ENCODE measurements around the gene VEZF1. TPM values are rescaled to one million over a fixed set of nuclear protein-coding genes. Genes with fewer than 3 reads are reported as not detected.

Gene VEZF1
- total RNA-seq, 1 donor from 2014 or later, result 43.9 TPM

DNA sequence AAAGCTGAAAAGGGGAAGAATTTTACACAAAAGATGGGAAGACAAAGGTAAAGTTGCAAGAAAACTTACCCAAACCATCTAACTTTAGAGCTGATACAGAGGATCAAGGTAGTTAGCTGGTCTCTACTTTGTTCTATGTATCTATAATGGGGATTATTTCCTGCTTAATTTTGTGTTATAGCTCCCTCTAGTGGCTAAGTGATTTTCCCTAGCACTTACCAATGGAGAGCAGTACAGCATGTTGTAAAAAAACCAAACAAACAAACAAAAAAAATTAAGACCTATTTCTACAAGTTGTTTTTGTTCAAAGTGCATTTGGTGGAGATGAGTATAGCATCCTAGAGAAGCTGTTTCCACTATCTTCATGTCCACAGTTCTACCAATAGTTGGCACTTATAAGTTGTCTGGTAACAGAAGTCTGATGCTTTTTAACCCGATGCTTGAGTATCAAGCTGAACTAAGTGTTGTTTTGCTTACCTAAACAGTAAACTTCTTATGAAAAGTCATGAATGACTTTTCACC lies 11.5 kb upstream of the VEZF1 start:
- intact Hi-C loops (cut with micrococcal nuclease), result loop anchor here (1.0 to 10.0 kb wide), 7 partner anchors 8 to 1025 kb away; partner anchors contain the start of genes SCPEP1, SRSF1 and VEZF1

DNA sequence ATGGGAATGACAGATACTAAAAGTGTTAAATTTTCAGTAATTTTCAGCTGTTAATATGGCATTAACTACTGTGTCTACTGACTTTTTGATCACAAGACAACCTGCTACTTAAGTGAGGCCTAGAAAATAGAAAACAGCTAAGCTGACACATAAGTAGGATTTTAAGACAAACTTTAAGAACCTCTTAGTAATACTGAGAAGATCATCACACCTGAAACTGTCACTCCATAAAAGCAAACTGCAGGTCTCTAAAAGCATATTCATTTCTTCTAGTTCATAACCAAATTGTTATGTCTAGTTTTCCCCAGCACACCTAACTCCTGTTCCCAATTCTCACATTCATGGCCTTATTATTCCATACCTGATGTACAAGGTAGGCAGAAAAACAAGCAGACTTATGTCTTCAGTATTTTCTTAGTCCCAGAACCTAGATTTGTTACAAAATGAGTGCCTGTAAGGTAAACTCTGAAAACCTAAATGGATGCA lies 11.0 kb upstream of the VEZF1 start:
- intact Hi-C loops (cut with micrococcal nuclease), result loop anchor here (1.0 kb wide), 6 partner anchors 8 to 173 kb away; partner anchors contain the start of genes SRSF1 and VEZF1

DNA sequence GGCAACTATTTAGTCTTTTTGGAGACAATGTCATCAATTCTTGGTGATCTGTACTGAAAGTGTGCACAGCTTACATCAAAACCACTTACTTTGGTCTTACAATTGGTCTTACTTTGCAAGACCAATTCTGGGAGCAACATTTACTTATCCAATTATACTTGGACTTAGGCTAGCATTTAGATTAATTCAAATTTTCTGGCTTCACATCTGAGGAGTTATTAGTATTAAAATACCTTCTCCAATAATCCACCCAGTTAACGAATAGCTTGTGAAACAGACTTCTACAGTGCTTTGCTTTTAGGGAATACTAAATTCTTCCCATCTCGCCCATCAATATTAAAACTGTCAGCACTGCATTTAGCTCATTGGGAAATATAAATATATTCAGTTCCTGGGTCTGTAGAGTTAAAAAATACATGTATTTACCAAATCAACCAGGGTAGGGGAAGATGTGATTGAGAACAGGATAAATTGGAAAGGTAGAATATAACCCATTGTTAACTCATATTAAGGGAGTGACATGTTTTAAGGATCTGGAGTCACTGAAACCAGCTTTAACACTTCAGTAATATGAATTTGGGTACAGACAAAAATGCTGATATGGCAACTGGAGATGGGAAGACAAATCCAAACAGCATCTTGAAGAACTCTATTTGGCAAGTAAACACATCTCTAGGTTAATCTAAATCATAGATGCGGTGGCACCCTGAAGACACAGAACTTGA lies 9.2 kb upstream of the VEZF1 start:
- intact Hi-C loops (cut with micrococcal nuclease), result no loop called here

DNA sequence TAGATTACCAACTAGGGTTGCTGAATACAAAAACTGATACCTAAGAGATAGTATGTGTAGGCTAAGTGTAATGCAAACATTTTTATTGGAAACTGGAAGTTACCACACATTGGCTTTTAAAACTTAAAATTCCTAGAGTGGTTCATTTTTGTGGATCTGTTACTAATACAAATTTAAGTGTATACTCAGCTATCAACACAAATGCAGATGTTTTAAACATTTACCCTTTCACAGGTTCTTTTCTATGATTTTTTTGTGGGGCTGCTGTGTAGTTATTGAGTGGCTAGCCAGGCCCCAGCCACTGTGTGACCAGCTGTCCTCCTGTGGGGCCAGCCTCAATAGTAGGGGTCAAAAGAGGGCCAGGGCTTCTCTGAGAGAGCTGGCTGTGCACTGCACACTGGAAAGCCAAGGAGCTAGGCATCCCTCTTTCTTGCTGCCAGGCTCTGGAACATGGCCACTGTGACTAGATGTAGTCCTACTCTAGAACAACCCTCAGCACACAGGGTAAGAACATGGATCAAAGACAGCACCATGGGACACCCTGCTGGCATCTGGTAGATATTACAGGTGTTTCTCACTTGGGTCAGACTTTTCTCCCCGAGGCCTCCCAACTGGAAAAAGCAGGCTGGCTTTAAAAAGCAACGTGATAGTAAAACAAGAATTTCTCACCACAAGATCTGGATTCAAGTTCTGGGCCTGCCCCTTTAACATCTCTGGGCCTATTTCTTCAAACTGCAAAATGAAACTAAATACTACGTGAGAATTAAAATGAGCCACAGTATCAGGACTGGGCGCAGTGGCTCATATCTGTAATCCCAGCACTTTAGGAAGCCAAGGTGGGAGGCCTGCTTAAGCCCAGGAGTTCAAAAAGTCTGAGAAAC lies 7.3 kb upstream of the VEZF1 start:
- intact Hi-C loops (cut with micrococcal nuclease), result loop anchor here (1.0 to 2.0 kb wide), 6 partner anchors 78 to 865 kb away; partner anchors contain the start of gene MRPS23

DNA sequence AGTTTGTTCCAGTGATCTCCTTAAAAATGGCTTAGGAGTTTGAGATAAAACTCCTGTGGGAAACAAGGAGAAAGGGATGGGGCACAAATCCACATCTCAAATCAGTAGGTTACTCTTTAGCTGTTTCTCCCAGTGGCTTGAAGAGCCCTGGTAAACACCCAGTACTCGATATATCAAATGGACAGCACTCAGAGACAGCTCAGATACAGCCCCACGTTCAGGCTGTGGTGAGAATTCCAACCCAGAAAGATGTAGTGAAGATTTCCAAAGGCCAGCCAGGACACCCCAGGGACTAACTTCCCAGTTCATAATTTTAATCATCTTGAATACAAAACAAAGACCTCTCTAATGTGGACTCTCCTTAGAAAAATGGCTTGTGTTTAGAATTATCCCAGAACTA lies 6.4 kb upstream of the VEZF1 start:
- intact Hi-C loops (cut with micrococcal nuclease), result loop anchor here (2.0 kb wide), 1 partner anchor 864 kb away; no protein-coding TSS in a partner anchor

DNA sequence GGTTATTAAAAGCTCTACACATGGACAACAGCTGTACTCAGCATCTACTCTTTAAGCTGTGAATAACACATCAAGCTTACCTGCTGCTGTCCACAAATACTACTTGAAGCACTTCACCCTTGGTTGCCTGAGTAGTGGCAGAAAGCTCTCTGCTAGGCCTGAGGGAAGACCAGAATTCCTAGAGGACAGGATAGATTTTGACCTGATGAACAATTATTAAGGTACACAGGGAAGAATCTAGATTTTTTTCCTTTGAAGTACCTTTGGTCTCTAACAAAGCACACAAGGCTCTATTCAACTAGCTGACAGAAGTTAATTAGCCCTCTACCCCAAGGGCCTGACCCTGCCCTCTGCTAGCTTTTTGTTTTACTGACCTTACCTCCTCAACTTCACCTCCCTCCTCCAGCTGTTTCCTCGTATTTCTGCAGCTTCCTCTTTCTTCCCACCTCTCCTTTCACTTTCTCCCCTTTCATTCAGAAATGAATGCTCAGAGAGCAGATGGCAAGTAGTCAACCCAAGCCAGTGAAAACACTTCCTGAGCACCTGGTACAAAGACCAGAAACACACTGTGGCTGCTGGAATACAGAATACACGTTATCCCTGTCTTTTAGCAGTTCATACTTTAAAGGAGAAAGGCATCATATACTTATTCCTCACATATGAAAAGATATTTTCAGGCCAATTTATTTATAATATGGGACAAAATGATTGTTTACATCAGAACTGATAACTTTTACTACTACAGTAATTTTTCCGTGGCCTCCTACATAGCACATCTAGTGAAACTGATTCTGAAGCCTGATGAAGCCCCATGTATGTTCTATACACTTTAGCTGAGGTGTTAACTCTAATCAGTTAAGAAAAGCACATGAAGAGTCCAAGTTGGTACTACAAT lies 5.7 kb upstream of the VEZF1 start:
- intact Hi-C loops (cut with micrococcal nuclease), result loop anchor here (2.0 kb wide), 1 partner anchor 863 kb away; no protein-coding TSS in a partner anchor

DNA sequence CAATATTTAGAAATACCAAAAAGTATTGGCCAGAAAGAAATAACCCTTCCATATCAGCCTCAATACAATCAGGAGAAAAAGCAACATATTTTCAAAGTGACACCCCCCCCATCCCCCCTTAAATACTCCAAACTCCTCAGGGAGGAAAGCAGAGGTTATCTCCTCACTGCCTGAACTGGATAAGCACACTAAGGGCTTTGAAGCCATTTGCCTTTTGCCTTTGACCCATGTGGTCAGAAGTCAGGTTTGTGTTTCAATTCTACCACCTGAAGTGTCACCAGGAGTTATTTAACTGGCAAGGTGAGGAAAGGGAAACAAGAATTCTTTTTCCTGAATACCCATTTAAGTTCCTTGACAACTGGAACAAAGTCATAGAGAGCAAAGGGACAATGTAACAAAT lies 3.5 kb upstream of the VEZF1 start:
- intact Hi-C loops (cut with micrococcal nuclease), result no loop called here

DNA sequence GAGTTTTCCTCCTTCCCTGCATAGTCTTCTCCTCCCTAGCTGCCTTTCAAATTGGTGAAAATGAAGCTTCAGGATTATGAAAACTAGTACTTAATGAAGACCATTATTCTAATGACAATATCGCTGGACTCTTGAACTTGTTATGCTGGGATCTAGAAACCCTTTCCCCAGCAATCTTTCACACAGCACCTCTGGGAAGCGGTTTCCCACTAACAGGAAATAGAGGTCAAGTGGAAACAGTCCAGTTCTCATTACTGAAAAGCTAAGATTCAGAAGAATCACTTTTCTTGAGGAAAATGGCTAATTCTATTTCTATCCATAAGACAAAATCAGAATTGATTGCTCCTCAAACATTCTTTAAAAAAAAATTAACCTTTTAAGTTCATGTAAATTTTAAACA lies 2.0 kb upstream of the VEZF1 start:
- intact Hi-C loops (cut with micrococcal nuclease), result no loop called here

DNA sequence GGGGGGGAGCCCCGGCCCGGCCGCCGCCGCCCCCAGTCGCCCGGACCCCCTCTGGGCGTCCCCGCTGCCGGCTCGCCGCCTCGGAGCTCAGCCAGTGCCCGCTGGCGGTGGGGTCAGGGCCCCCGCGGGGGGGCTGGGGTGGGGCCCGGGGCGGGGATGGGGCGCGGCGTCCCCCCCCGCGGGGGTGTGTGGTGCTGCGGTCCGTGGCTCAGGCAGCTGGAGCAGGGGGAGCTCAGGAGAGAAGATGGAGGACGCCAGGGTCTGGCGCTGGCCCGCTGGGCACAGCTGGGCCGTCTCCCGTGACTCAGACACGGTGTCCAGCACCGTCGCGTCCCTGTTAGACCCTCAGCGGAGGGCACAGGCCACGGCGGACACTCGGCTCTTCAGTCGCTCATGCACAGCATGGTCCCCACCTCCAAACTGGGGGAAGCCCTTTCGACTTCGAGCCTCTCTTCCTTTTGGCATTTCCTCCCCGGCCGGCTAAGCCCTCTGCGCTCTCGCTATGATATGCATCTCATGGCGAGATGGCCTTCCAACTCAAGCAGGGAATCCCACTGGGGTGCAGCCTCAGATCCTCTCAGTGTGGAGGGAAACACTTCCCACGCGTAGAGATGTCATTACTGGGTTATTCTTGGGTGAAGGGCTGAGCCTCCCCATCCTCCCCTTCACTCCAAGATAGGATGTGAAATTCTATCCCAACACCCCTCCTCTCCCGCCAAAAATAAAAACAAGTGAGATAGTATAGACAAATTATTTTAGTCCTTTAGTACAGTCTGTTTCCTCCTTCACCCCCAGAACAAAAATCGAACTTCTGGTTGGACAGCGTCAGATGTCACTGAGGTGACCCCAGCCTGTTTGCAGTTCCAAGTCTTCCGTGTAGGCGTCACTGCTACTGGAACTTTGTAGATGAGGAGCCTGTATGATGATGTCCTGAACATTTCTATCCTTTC lies 522 bp upstream of the VEZF1 start:
- intact Hi-C loops (cut with micrococcal nuclease), result loop anchor here (1.0 to 5.0 kb wide), 5 partner anchors 11 to 731 kb away; partner anchors contain the start of genes MSI2 and SRSF1

DNA sequence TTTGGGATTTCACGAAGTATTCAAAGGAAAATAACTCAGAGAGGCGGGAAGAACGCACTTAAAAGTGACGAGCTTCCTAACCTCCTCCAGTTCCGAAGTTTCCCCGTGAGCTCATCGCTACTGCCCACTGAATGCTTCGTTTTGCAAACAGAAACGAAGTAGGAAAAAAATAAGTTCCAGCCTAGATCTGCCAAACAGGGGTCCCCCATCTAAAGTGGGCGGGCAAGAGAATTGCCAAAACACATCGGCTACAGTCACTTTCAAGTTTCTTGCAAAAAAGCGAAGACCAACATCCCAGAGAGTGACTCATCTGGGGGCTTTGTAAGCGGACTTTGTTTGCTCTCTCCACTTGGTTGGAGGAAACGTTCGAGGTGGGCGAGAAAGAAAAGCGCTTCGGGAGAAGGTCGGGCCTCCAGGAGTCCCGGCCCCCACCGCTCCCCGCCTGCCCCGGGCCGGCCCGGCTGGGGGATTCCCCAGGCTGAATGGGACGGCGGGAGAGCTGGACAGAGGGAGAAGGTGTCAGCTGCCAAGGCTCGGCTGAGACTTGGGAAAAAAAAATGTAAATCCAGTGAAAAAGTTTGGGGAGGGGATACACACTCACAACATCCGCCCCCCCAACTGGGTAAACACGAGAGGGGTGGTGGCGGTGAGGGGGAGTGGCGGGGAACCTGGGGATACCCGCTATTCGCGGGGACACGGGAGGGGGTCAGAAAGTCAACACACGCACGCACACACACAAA lies 1.0 kb downstream of the VEZF1 start:
- intact Hi-C loops (cut with micrococcal nuclease), result loop anchor here (1.0 to 5.0 kb wide), 3 partner anchors 95 to 730 kb away; partner anchors contain the start of genes MRPS23 and MSI2

DNA sequence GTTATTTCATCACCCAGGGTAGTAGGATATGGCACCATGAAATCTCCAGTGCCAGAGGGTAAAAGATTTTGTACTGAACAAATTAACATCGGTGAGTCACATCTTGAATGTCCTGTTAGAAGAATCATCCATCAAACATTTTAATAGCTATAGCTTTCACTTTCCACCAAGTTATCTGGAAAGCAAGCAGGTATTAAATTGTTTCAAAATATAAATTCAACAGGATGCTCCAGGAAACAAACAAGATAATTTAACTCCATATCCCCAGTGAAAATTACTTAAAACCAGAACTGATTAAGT lies 2.4 kb downstream of the VEZF1 start:
- intact Hi-C loops (cut with micrococcal nuclease), result loop anchor here (5.0 kb wide), 1 partner anchor 728 kb away; the partner anchor contains the start of gene MSI2

DNA sequence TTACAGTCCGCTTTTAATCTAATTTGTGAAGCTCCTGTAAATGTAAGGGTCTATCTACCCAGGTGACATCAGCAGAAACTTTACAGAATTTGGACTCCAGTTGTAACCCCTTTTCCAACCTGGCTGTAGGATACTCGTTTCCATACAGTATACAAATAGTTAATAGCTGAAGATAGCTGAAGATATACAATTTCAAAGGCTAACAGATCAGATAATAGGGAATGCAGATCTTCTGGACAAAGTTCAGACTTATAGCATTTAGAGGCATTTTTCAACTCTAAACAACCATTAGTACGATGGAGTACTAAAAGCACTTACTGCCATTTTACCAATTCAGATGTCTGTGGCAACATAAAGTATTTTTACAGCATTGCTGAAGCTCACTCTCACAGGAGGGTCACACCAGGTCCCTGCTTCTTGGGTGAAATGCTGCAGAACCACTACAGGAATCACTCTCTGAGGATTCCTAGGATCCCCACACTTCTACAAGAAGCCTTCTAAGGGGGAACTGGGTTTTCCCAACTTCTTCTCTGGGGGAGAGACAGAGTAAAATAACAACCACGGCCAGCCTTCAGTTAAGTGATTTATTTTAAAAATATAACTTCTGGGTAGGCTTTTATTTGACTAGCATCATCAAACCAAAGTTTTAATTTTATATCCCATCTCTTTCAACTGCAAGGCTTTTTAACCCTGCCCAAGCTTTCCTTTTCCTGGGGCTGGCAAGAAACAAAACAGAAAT lies 2.9 kb downstream of the VEZF1 start:
- intact Hi-C loops (cut with micrococcal nuclease), result loop anchor here (5.0 kb wide), 1 partner anchor 728 kb away; the partner anchor contains the start of gene MSI2

DNA sequence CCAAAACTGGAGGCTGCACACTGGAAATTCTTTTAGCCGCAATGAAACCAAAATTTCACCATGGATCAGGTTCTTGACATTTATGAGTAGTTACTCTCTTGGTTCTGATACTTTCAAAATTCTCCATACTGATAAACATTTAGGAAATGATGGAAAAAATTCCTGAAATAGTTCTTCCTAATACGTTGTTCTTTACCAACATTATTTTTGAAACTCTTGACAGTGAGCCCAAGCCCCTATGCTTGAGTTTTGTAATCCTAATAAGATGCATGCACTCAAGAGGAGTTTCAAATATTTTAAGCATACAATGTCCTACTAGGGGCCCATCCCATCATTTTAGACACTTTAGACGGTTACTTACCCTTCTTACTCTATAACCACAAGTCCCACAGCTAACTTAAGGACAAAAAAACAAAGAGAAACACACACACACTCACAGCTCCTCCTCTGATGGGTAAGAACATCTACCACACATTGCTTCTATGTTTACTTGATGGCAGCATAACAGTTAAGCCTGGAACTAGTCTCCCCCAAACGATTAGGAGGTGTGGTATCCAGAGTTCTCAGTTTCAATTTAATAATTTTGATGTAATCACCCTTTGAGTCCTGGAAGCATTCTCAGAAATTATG lies 3.7 kb downstream of the VEZF1 start:
- intact Hi-C loops (cut with micrococcal nuclease), result no loop called here

DNA sequence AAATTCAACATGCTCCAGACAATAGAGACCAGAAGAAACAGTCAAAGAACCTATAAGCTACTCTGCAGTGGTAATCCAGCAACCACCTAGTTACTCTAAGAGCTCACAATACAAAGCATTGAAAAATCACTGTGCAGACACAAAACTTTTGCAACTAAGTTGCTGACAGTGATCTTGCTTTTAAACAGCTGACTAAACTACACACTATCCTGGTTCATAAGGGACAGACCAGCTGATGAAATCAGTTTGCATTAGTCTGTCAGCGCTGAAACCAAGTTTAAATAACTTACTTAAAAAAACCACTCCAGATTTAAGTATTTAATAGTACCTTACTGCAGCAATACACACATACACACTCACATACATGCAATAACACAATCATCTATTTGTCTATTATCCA lies 4.6 kb downstream of the VEZF1 start:
- intact Hi-C loops (cut with micrococcal nuclease), result no loop called here

DNA sequence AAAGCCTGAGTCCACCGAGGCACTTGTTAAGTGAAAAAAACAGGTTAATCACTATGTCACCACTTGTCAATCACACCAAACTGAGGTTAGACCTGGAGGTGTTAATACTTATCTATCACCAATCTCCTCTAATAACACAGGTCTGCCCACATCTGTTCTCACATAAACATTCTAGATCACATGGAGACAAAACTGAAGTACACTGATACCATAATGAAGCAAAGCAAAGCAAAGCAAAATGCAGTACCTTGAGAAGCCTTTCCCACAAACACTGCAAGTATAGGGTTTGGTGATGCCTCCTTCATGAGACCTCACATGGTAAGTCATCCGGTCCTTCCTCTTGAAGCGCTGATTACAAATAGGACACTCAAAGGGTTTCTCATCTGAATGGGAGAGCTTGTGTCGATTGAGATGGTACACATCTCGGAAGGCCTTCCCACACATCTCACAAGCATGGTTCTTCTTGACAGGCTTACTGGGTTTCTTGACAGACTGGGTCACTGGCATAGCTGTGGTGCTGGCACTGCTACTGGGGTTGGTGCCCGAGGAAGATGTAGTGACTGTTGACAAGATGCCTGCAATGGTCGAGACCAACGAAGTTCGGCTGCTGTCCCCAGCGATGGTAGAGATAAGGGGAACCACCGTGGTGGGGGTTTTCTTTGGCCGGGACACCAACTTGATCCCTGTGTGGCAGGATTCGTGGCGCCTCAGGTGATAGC lies 5.4 kb downstream of the VEZF1 start:
- intact Hi-C loops (cut with micrococcal nuclease), result no loop called here

DNA sequence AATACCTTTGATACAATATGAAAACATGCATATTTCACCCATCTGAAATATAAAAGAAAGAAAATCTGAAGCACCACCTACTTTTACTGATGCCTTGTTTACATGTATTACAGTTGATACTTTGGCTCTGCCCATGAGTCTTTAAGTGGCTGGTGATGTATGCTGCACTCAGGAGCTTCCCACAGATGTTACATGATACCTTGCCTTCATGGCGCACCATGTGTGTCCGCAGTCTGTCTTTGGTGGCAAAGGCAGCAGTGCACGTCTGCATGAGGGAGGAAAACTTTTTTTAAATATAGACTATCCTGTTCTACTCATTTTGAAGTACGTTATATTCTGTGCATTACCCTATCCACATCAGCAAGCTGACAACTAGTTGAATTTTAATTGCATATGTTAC lies 7.5 kb downstream of the VEZF1 start:
- intact Hi-C loops (cut with micrococcal nuclease), result no loop called here

DNA sequence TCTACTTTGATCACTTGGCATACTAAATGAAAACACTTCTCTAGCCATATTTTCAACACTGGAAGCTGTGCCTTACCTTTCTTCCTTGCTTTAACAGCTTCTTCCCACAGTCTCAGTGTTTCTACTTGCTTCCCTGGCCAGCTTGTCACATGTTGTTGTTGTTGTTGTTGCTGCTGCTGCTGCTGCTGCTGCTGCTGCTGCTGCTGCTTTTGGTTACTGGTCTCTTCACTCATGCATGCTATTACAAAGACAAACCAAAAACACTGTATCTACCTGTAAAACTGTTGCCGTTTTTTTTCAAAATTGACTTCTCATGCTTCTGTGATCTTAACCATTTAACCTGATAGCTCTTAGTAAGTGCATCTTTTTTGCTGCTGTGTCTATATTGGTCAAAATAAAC lies 9.0 kb downstream of the VEZF1 start:
- intact Hi-C loops (cut with micrococcal nuclease), result no loop called here

Data from T-helper 1 cell treated with Interleukin-12 subunit alpha and Interleukin-12 subunit beta and Interleukin-4 antibody, amounts not matched to agents 30 ng/mL and 1 ng/mL, for 36 hours (primary cell).